Measurements from ENCODE around the gene SLC16A1. TPM values are rescaled to one million over a fixed set of nuclear protein-coding genes. Genes with fewer than 3 reads are reported as not detected.

The SLC16A1 gene
- total and polyA plus RNA-seq, 2 of the 8 experiments (the other 6 are each of a cell fraction or from before 2014, with no cell fraction given), result 435 to 545 TPM

- FAIRE-seq, result no peak
- H3K27ac ChIP-seq (ENCODE audit: low read depth, low read length), result no peak overlapping the region
These were observed 25.4 kb upstream of the SLC16A1 start for GRCh38 chr1:112981426-112981825.

More at GRCh38 chr1:112981426-112981825, 25.4 kb upstream of the SLC16A1 start:
- Histone ChIP-seq H3K18ac (ENCODE audit: extremely low read depth, low read length) (no peak overlapping the region), H3K36me3 (ENCODE audit: control insufficient read depth in 2 of 4, insufficient read depth in 4 of 4, low read length in 3 of 4) (no peaks in the 10 kb centered on the region; a peak in 1 of 8 replicates), H2BK20ac (ENCODE audit: low read length) (no peak overlapping the region), H3K79me1 (ENCODE audit: low read depth, low read length) (no peaks in the 10 kb centered on the region), H2BK120ac (replicated peaks; ENCODE audit: low read depth, low read length) (no peak overlapping the region), H3K56ac (replicated peaks; ENCODE audit: insufficient read length, low read depth, low read length) (no peak overlapping the region), H4K5ac (ENCODE audit: insufficient read length, low read depth, low read length) (no peak overlapping the region), H3K23ac (ENCODE audit: insufficient read length) (no peak overlapping the region), H3K23me2 (ENCODE audit: low read depth, low read length) (no peaks in the 10 kb centered on the region), H4K91ac (replicated peaks; ENCODE audit: insufficient read length, low read length) (no peak overlapping the region), H3K79me2 (ENCODE audit: control insufficient read depth in 1 of 2, insufficient read depth in 2 of 2, low read length in 2 of 2) (no peaks in the 10 kb centered on the region), H2BK5ac (ENCODE audit: low read depth, low read length) (no peak overlapping the region), H3K9ac (replicated peaks in 1 of 4; ENCODE audit: extremely low read depth in 1 of 4, low read depth in 3 of 4, low read length in 3 of 4) (no peak overlapping the region), H3K27me3 (replicated peaks in 1 of 4; ENCODE audit: control insufficient read depth in 3 of 4, extremely low read depth in 1 of 4, insufficient read depth in 3 of 4, low read length in 3 of 4) (no peaks in the 10 kb centered on the region), H2BK15ac (ENCODE audit: low read length) (no peak overlapping the region), H2BK12ac (ENCODE audit: low read depth, low read length) (no peak overlapping the region), H3K4me2 (ENCODE audit: insufficient read depth in 1 of 2, low read depth in 2 of 2, low read length in 2 of 2) (no peak overlapping the region), H2AFZ (ENCODE audit: low read length) (no peak overlapping the region), H3K14ac (ENCODE audit: insufficient read length) (no peak overlapping the region), H2AK5ac (ENCODE audit: low read depth, low read length) (no peak overlapping the region), H3K4me1 (replicated peaks in 1 of 4; ENCODE audit: control insufficient read depth in 3 of 4, insufficient read depth in 4 of 4, low read length in 3 of 4) (no peaks in the 10 kb centered on the region; a peak in 1 of 7 replicates), H3K4me3 (ENCODE audit: extremely low read depth in 1 of 4, insufficient read depth in 2 of 4, low read depth in 3 of 4, low read length in 4 of 4) (no peak overlapping the region), H3K4ac (replicated peaks; ENCODE audit: insufficient read length, low read depth, low read length) (no peak overlapping the region), H4K20me1 (replicated peaks in 1 of 2; ENCODE audit: control insufficient read depth in 1 of 2, insufficient read depth in 2 of 2, low read length in 2 of 2) (no peaks in the 10 kb centered on the region), H3K9me3 (ENCODE audit: insufficient read depth in 2 of 2, low read depth in 1 of 2, low read length in 1 of 2) (no peaks in the 10 kb centered on the region), H4K8ac (ENCODE audit: extremely low read depth, insufficient read depth, low read length) (no peak overlapping the region)
- ChIA-PET POLR2A (ENCODE audit: partially characterized antibody) (interaction anchor here (1.6 kb wide), 1 partner anchor 25 kb away, joined by 5 read pairs; the partner anchor contains the start of gene SLC16A1), CTCF (ENCODE audit: partially characterized antibody) (no interaction called here)
- TF ChIP-seq RAD21 (IDR thresholded peaks at IDR 0.05 in 1 of 2, conservative IDR thresholded peaks at IDR 0.05 in 1 of 2; ENCODE audit: low read depth in 2 of 2, low read length in 2 of 2) (no peak), ASH2L (IDR thresholded peaks at IDR 0.05; ENCODE audit: low read length) (no peak)
- WGBS, 2 experiments (ENCODE audit: extremely low coverage in 1 of 2, insufficient coverage in 1 of 2, insufficient read length in 1 of 2, insufficient replicate concordance in 2 of 2, low coverage in 1 of 2, low lambda C conversion rate in 2 of 2, missing lambda C conversion rate in 1 of 2), result 83% methylated on average over 1 of the region's 1 CpG; no CpG with 5 or more reads in 1 of the 2 experiments
- DNase-seq (ENCODE audit: low read depth in 1 of 2, low spot score in 2 of 2), result no peak

Measured in H1 (cell line).